ENCODE measurements around the gene CACNA1B. TPM values are rescaled to one million over a fixed set of nuclear protein-coding genes. Genes with fewer than 3 reads are reported as not detected.
A peak's percentile ranks its signal among the peaks of the same experiment; 100 is the strongest.

The CACNA1B gene
- total RNA-seq, 1 donor from 2014 or later: 84.4 TPM

DNA sequence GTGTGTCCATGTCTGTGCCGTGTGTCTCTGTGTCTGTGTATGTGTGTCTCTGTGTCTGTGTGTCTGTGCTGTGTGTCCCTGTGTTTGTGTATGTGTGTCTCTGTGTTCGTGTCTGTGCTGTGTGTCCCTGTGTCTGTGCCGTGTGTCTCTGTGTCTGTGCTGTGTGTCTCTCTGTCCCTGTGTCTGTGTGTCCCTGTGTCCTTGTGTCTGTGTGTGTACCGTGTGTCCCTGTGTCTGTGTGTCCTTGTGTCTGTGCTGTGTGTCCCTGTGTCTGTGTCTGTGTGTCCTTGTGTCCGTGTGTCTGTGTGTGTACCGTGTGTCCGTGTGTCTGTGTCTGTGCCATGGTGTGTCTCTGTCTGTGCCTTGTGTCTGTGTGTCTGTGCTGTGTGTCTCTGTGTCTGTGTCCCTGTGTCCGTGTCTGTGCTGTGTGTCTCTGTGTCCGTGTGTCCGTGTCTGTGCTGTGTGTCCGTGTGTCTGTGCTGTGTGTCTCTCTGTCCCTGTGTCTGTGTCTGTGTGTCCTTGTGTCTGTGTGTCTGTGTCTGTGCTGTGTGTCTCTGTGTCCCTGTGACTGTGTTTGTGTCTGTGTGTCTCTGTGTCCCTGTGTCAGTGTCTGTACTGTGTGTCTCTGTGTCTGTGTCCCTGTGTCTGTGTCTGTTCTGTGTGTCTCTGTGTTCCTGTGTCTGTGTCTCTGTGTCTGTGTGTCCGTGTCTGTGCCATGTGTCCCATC, 23.2 kb downstream of the CACNA1B start:
- no peak for DNase-seq
- Mint-ChIP-seq H3K4me3 (ENCODE audit: unreplicated experiment) (no peak overlapping the region), H3K36me3 (ENCODE audit: unreplicated experiment) (peaks cover 7% of the 10 kb centered on the region), H3K4me1 (ENCODE audit: low read depth, unreplicated experiment) (peaks cover 12% of the 10 kb centered on the region), H3K27ac (ENCODE audit: unreplicated experiment) (no peak overlapping the region), H3K27me3 (ENCODE audit: unreplicated experiment) (peaks cover 5% of the 10 kb centered on the region), H3K9me3 (ENCODE audit: unreplicated experiment) (peaks cover 3% of the 10 kb centered on the region)
- TF ChIP-seq, protein P1, sequence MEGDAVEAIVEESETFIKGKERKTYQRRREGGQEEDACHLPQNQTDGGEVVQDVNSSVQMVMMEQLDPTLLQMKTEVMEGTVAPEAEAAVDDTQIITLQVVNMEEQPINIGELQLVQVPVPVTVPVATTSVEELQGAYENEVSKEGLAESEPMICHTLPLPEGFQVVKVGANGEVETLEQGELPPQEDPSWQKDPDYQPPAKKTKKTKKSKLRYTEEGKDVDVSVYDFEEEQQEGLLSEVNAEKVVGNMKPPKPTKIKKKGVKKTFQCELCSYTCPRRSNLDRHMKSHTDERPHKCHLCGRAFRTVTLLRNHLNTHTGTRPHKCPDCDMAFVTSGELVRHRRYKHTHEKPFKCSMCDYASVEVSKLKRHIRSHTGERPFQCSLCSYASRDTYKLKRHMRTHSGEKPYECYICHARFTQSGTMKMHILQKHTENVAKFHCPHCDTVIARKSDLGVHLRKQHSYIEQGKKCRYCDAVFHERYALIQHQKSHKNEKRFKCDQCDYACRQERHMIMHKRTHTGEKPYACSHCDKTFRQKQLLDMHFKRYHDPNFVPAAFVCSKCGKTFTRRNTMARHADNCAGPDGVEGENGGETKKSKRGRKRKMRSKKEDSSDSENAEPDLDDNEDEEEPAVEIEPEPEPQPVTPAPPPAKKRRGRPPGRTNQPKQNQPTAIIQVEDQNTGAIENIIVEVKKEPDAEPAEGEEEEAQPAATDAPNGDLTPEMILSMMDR (IDR thresholded peaks at IDR 0.05; ENCODE audit: partially characterized antibody, unreplicated experiment): no peak

DNA sequence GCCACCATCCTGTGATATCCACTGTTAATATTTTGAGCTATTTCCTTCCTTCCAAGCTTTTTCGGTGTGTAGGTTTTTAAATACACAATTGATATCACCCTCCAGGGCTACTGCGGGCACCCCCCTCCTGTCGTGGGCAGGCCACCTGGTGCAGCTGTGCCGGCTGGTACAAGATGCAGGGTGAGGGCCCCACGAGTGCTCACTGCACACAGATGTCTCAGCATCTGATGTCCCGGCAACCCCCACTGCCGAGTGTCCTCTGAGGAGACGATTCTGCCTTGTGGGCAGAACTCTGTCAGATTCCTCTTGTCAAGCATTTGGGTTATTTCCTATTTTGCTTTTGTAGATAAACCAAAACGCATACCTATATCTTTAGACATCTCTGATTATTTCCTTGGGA, 25.1 kb downstream of the CACNA1B start:
- H3K27ac Mint-ChIP-seq (ENCODE audit: unreplicated experiment): peak overlapping the region; percentile 49
- TF ChIP-seq, protein P1 (IDR thresholded peaks at IDR 0.05; ENCODE audit: partially characterized antibody, unreplicated experiment): no peak
- peak; percentile 33 for DNase-seq
- peaks cover 5% of the 10 kb centered on the region for H3K27me3 Mint-ChIP-seq (ENCODE audit: unreplicated experiment)
- peak overlapping the region; percentile 70 for H3K4me3 Mint-ChIP-seq (ENCODE audit: unreplicated experiment)
- peaks cover 8% of the 10 kb centered on the region for H3K36me3 Mint-ChIP-seq (ENCODE audit: unreplicated experiment)
- H3K9me3 Mint-ChIP-seq (ENCODE audit: unreplicated experiment): peaks cover 3% of the 10 kb centered on the region
- H3K4me1 Mint-ChIP-seq (ENCODE audit: low read depth, unreplicated experiment): peaks cover 15% of the 10 kb centered on the region

DNA sequence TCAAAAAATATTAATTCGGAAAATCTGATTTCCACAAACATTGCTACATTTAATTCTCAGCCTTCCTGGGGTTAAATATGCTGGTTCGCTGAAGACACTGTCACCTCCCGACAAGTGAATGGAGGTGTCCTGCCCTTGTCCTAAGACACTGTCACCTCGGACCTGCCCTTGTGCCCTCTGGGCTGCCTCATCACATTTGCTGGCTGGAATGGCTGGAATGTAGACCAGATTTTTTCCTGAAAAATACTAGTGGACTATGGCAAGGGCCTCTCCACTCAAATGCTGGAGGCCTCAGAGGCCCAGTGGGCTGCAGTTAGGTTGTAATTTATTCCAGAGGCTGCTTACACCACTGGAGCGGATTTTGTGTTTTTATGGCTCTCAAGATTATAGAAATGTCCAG, 28.2 kb downstream of the CACNA1B start:
- Mint-ChIP-seq H3K36me3 (ENCODE audit: unreplicated experiment) (peaks cover 15% of the 10 kb centered on the region), H3K9me3 (ENCODE audit: unreplicated experiment) (peaks cover 3% of the 10 kb centered on the region), H3K4me1 (ENCODE audit: low read depth, unreplicated experiment) (peaks cover 15% of the 10 kb centered on the region), H3K27me3 (ENCODE audit: unreplicated experiment) (peaks cover 5% of the 10 kb centered on the region), H3K27ac (ENCODE audit: unreplicated experiment) (no peak overlapping the region), H3K4me3 (ENCODE audit: unreplicated experiment) (no peak overlapping the region)
- DNase-seq: no peak
- TF ChIP-seq, protein P1 (IDR thresholded peaks at IDR 0.05; ENCODE audit: partially characterized antibody, unreplicated experiment): no peak

DNA sequence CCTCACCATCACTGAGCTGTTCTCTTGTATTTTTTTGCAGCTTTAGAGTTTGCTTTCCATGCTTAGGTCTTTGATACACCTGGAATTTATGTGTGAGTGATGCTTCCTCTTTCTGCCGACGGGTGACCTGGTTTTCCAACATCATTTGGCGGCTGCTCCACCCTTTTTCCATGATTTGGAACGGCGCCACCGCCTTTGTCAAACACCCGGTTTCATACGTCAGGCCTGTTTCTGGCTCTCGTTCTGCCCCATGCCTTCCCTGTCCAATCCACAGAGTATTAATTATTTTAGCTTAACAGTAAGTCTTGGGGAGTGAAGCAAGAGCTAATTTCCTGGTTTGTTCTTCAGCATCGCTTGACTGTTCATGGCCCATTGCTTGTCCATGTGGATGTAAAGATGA, 30.2 kb downstream of the CACNA1B start:
- TF ChIP-seq, protein P1 (IDR thresholded peaks at IDR 0.05; ENCODE audit: partially characterized antibody, unreplicated experiment): no peak
- H3K4me1 Mint-ChIP-seq (ENCODE audit: low read depth, unreplicated experiment): peaks cover 13% of the 10 kb centered on the region
- H3K9me3 Mint-ChIP-seq (ENCODE audit: unreplicated experiment): peaks cover 3% of the 10 kb centered on the region
- no peak overlapping the region for H3K4me3 Mint-ChIP-seq (ENCODE audit: unreplicated experiment)
- no peaks in the 10 kb centered on the region for H3K27me3 Mint-ChIP-seq (ENCODE audit: unreplicated experiment)
- H3K36me3 Mint-ChIP-seq (ENCODE audit: unreplicated experiment): peaks cover 12% of the 10 kb centered on the region
- DNase-seq: no peak
- H3K27ac Mint-ChIP-seq (ENCODE audit: unreplicated experiment): no peak overlapping the region

DNA sequence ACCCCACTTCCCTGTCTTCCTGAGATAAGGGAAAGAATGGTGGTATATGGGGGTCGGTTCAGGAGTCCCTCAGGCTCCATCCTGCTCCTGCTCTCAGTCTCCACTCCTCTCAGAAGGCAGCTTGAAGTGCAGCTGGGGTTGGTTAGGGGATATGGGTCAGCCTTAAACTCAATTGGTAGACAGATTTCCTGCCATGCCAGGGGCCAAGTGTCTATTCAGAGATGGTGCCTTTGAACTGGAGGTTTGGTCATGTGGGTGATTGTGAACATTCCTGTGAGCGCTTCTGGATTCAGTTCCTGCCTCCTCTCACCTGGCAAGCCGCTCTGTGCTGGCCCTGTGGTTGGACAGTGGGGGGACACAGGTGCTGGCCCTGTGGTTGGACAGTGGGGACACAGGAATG, 35.1 kb downstream of the CACNA1B start:
- TF ChIP-seq, protein P1 (IDR thresholded peaks at IDR 0.05; ENCODE audit: partially characterized antibody, unreplicated experiment): no peak
- H3K9me3 Mint-ChIP-seq (ENCODE audit: unreplicated experiment): peaks cover 5% of the 10 kb centered on the region
- H3K27me3 Mint-ChIP-seq (ENCODE audit: unreplicated experiment): peaks cover 3% of the 10 kb centered on the region
- H3K4me3 Mint-ChIP-seq (ENCODE audit: unreplicated experiment): no peak overlapping the region
- H3K4me1 Mint-ChIP-seq (ENCODE audit: low read depth, unreplicated experiment): peaks cover 2% of the 10 kb centered on the region
- no peak overlapping the region for H3K27ac Mint-ChIP-seq (ENCODE audit: unreplicated experiment)
- peaks cover 7% of the 10 kb centered on the region for H3K36me3 Mint-ChIP-seq (ENCODE audit: unreplicated experiment)
- no peak for DNase-seq

All from glutamatergic neuron (in vitro differentiated cells).